ENCODE data around the gene LTBP1.

GRCh38 chr2:33177627-33178026 lies 230.9 kb downstream of the LTBP1 start:
- TF ChIP-seq EZH2 (IDR thresholded peaks at IDR 0.05; ENCODE audit: low read length): no peak
- TF ChIP-seq, protein P1, sequence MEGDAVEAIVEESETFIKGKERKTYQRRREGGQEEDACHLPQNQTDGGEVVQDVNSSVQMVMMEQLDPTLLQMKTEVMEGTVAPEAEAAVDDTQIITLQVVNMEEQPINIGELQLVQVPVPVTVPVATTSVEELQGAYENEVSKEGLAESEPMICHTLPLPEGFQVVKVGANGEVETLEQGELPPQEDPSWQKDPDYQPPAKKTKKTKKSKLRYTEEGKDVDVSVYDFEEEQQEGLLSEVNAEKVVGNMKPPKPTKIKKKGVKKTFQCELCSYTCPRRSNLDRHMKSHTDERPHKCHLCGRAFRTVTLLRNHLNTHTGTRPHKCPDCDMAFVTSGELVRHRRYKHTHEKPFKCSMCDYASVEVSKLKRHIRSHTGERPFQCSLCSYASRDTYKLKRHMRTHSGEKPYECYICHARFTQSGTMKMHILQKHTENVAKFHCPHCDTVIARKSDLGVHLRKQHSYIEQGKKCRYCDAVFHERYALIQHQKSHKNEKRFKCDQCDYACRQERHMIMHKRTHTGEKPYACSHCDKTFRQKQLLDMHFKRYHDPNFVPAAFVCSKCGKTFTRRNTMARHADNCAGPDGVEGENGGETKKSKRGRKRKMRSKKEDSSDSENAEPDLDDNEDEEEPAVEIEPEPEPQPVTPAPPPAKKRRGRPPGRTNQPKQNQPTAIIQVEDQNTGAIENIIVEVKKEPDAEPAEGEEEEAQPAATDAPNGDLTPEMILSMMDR (optimal IDR thresholded peaks at IDR 0.05 in 1 of 3, IDR thresholded peaks at IDR 0.05 in 1 of 3, conservative IDR thresholded peaks at IDR 0.05 in 1 of 3; ENCODE audit: extremely low read depth in 1 of 3, insufficient read depth in 2 of 3, low read length in 3 of 3): no peak

All from keratinocyte (primary cell).